MCF 10A (cell line): ENCODE data around the gene KLF1. TPM values are rescaled to one million over a fixed set of nuclear protein-coding genes. Genes with fewer than 3 reads are reported as not detected.

Source experiments
- BruUV-seq: library from RNA; stranded (reverse); fragments of 400-500 nt; replicated peaks from 2 replicates; lab custom pipeline; 2021; lab: Mats Ljungman, UMichigan
- CTCF ChIA-PET: fragments of 300-600 bp; sonication (Branson Sonifier 250); formaldehyde crosslinking; extraction: SDS; loops from one replicate; lab custom pipeline; 2021; ENCODE audit warnings: antibody characterized with exemption, inconsistent platforms; lab: Yijun Ruan, JAX
- POLR2A ChIA-PET: fragments of 300-600, 350-650 bp; sonication (Branson Sonifier 250); formaldehyde crosslinking; extraction: SDS; loops from one replicate; lab custom pipeline; 2020; ENCODE audit warnings: antibody characterized with exemption, inconsistent platforms; lab: Yijun Ruan, JAX
- DNase-seq: peaks from one replicate; pipeline ENCODE4 v3.0.0-alpha.2; 2018; ENCODE audit not compliant: unreplicated experiment
- H3K27ac Mint-ChIP-seq: one replicate; pipeline ENCODE4 v1.8.0; 2022; ENCODE audit warnings: mild to moderate bottlenecking, low read depth, mixed read lengths; ENCODE audit not compliant: unreplicated experiment
- H3K27me3 Mint-ChIP-seq: one replicate; pipeline ENCODE4 v1.8.0; 2022; ENCODE audit warnings: mixed read lengths; ENCODE audit not compliant: insufficient read depth, unreplicated experiment
- H3K36me3 Mint-ChIP-seq: one replicate; pipeline ENCODE4 v1.8.0; 2022; ENCODE audit warnings: mild to moderate bottlenecking, moderate library complexity, mixed read lengths; ENCODE audit not compliant: insufficient read depth, unreplicated experiment
- H3K4me1 Mint-ChIP-seq: one replicate; pipeline ENCODE4 v1.8.0; 2022; ENCODE audit warnings: mixed read lengths; ENCODE audit not compliant: insufficient read depth, unreplicated experiment
- H3K4me3 Mint-ChIP-seq: one replicate; pipeline ENCODE4 v1.8.0; 2022; ENCODE audit warnings: mild to moderate bottlenecking, moderate library complexity, mixed read lengths; ENCODE audit not compliant: unreplicated experiment
- H3K9me3 Mint-ChIP-seq: one replicate; pipeline ENCODE4 v1.8.0; 2022; ENCODE audit warnings: mixed read lengths; ENCODE audit not compliant: unreplicated experiment
- intact Hi-C: fragments of 100-400 bp; cut with micrococcal nuclease; formaldehyde crosslinking; loops from 2 replicates; pipeline ENCODE4 v1.14.1; 2022
- total RNA-seq: library from RNA; stranded (reverse); gene quantifications from 2 replicates; pipeline ENCODE4 v1.2.3, GENCODE V29; 2022
- TF ChIP-seq, protein P1 (sequence below): fragments of 200-600 bp; IDR thresholded peaks from one replicate; pipeline ENCODE4 v1.8.0; 2022; ENCODE audit warnings: antibody characterized with exemption, mild to moderate bottlenecking; ENCODE audit not compliant: unreplicated experiment

The KLF1 gene
- total RNA-seq, 1 experiment from 2014 or later, result not detected

DNA sequence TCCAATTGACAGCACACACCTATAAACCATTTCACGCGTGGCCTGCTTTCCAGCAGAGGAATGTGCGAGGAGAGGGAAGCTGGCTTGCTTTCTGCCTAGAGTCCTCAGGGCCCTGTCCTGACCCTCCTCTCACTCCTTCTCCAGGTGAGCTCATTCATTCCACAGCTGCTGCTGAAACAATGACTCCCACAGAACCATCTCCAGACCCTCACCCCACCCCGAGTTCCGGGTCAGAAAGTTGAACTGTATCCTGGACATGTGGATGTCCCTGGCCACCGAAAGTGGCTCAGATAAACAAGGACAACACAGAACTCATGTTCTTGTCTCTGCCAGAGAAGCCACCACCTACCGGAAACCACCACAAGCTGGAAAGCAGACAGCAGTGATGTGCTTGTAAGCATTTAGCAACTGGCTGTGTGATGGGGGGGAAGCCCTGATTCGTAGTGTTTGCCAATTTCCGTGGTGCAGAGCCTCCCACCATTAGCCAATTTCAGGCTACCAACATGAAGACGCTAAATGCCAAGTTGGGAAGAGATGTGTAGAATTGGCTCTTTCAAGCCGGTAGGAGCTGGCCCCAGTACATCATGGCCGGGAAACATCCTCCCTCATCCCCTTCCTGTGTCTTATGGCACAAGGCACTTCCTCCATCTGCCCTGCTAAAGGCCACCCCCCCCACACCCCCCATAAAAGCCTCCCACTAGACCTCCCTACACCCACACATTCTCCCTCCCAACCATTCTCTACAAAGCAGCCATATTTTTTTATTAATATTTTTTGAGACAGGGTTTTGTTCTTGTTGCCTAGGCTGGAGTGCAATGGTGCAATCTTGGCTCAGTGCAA is 27.1 kb upstream of the KLF1 start:
- intact Hi-C loops, result no loop called here
- DNase-seq, result no peak
- peaks cover 9% of the 10 kb centered on the region for H3K36me3 Mint-ChIP-seq
- H3K4me1 Mint-ChIP-seq, result peaks cover 3% of the 10 kb centered on the region
- ChIA-PET CTCF (interaction anchor here (0.8 kb wide), 1 partner anchor 13 kb away, joined by 3 read pairs; no protein-coding TSS in a partner anchor), POLR2A (interaction anchor here (0.7 kb wide), 1 partner anchor 32 kb away, joined by 3 read pairs; no protein-coding TSS in a partner anchor)
- H3K27me3 Mint-ChIP-seq, result no peaks in the 10 kb centered on the region
- no peak overlapping the region for H3K27ac Mint-ChIP-seq
- TF ChIP-seq, protein P1, sequence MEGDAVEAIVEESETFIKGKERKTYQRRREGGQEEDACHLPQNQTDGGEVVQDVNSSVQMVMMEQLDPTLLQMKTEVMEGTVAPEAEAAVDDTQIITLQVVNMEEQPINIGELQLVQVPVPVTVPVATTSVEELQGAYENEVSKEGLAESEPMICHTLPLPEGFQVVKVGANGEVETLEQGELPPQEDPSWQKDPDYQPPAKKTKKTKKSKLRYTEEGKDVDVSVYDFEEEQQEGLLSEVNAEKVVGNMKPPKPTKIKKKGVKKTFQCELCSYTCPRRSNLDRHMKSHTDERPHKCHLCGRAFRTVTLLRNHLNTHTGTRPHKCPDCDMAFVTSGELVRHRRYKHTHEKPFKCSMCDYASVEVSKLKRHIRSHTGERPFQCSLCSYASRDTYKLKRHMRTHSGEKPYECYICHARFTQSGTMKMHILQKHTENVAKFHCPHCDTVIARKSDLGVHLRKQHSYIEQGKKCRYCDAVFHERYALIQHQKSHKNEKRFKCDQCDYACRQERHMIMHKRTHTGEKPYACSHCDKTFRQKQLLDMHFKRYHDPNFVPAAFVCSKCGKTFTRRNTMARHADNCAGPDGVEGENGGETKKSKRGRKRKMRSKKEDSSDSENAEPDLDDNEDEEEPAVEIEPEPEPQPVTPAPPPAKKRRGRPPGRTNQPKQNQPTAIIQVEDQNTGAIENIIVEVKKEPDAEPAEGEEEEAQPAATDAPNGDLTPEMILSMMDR, result no peak
- H3K9me3 Mint-ChIP-seq, result no peaks in the 10 kb centered on the region
- no peak overlapping the region for H3K4me3 Mint-ChIP-seq
- BruUV-seq, result no TSS peak

DNA sequence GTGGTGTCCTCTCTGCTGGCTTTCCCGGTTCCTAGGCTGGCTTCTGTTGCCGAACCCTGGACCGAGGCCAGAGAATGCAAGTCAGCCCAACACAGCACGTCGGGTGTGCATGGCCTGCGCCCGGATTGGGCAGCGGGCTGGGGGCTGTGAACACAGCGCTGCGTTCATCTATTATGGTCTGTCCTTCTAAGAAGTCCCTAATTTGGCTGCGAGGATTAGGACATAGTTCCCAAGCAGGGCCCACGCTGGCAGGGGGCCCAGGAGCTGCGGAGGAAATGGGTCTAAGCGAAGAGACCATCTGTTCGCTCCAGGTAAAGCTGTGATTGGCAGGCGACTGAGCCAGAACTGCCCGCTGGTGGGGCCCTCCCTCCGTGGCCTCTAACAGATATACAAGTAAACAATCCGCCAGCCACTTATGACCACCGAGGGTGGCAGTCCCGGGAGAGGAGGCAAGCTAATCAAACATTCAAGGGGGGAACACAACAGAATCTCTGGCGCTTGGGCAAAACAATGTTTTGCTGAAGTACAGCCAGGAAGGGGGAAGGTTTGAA is 26.1 kb upstream of the KLF1 start:
- TF ChIP-seq, protein P1, result no peak
- CTCF ChIA-PET, result no interaction called here
- DNase-seq, result no peak
- Mint-ChIP-seq H3K9me3 (no peaks in the 10 kb centered on the region), H3K4me1 (no peaks in the 10 kb centered on the region), H3K36me3 (no peaks in the 10 kb centered on the region), H3K4me3 (no peak overlapping the region), H3K27ac (no peak overlapping the region), H3K27me3 (no peaks in the 10 kb centered on the region)
- intact Hi-C loops, result no loop called here
- BruUV-seq, result no TSS peak
- POLR2A ChIA-PET, result interaction anchor here (0.7 kb wide), 4 partner anchors 9 to 1110 kb away, joined by 3 to 4 read pairs (median 4); no protein-coding TSS in a partner anchor

DNA sequence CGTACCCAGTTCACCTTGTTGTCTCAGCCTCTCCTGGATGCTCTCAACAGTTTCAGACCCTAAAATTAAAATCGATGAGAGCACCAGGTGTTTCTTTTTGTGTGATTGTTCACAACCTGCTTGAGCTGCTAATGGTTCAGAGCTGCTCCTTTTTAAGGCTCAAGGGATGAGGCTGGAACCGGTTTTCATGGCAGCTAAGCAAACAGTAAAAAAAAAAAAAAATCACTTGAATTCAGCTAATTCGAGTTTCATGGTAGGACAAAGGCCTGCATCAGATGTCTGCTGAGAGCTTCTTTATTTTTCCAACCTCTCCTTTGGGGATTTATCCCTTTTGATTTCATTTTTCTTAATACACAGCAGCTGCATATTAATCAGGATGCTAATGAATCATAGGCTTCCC is 25.6 kb upstream of the KLF1 start:
- no peak overlapping the region for H3K4me3 Mint-ChIP-seq
- CTCF ChIA-PET, result interaction anchor here (0.6 kb wide), 1 partner anchor 294 kb away, joined by 6 read pairs; no protein-coding TSS in a partner anchor
- POLR2A ChIA-PET, result interaction anchor here (0.7 kb wide), 3 partner anchors 9 to 1110 kb away, joined by 3 to 4 read pairs (median 4); no protein-coding TSS in a partner anchor

More for the DNA sequence above, 25.6 kb upstream of the KLF1 start:
- Mint-ChIP-seq H3K27ac (no peak overlapping the region), H3K27me3 (no peaks in the 10 kb centered on the region), H3K4me1 (no peaks in the 10 kb centered on the region), H3K9me3 (no peaks in the 10 kb centered on the region), H3K36me3 (no peaks in the 10 kb centered on the region)
- no TSS peak for BruUV-seq
- TF ChIP-seq, protein P1, result no peak
- DNase-seq, result no peak
- intact Hi-C loops, result no loop called here
